ENCODE results near the gene NAIF1.

Gene NAIF1

DNA sequence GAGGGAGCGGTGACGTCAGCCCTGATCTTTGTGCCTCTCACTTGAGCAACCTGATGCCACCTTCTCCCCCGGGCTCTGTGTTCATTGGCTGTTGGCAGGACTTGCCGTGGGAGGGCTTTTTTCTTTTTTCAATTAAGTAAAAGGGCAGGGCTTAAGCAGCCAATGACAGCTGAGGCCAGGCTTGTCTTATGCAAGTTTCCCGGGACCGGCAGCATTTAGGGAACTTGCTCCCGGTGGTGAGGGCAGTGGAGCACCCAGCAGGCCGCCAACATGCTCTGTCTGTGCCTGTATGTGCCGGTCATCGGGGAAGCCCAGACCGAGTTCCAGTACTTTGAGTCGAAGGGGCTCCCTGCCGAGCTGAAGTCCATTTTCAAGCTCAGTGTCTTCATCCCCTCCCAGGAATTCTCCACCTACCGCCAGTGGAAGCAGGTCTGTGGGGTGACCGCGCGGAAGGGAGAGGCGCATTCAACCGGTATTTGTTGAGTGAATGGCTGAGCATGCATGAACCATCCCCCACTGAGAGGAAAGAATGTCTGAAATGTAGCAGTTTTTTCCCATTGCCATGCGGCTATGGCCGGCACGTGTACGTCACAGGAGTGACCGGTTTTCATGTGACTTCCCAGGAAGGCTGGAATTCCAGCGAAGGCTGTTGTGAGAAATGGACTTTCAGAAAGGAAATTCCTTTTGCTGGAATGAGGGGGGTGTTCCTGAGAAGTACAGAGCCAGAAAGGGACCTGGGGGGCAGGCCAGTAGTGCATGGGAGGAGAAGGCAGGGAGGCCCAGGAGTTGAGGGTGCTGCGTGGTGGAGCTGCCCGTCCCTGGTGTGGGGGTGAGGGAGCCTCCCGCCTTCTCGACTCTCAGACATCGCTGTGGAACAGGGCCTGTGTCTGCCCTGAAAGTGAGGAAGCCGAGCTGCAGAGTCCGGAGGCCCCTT, 31.4 kb upstream of the NAIF1 start:
- no peak overlapping the region for H2AFZ ChIP-seq (ENCODE audit: low read length)
- H3K36me3 ChIP-seq (ENCODE audit: insufficient read depth, low read length), result peaks cover 16% of the 10 kb centered on the region; the same call in 1 of the 2 replicates
- H3K4me2 ChIP-seq (ENCODE audit: low read length), result no peak overlapping the region
- H3K9ac ChIP-seq (ENCODE audit: low read length), result no peak overlapping the region
- no peaks in the 10 kb centered on the region for H4K20me1 ChIP-seq (ENCODE audit: insufficient read depth, low read length)
- H3K79me2 ChIP-seq (ENCODE audit: insufficient read depth, low read length), result peaks cover 6% of the 10 kb centered on the region; the same call in 1 of the 2 replicates
- H3K4me1 ChIP-seq (ENCODE audit: insufficient read depth, low read length, severe bottlenecking), result peaks cover 29% of the 10 kb centered on the region
- H3K27ac ChIP-seq (ENCODE audit: low read depth, low read length, poor library complexity, severe bottlenecking), result no peak overlapping the region
- no peaks in the 10 kb centered on the region for H3K9me3 ChIP-seq (ENCODE audit: low read length)
- H3K4me3 ChIP-seq (ENCODE audit: low read depth, low read length, poor library complexity, severe bottlenecking), result no peak overlapping the region
- no peak for TF ChIP-seq CTCF (IDR thresholded peaks at IDR 0.05; ENCODE audit: low read length)
- no peak for TF ChIP-seq EZH2 (IDR thresholded peaks at IDR 0.05; ENCODE audit: borderline replicate concordance, low read length)
- no peaks in the 10 kb centered on the region for H3K9me2 ChIP-seq (ENCODE audit: low read depth, low read length)
- no peaks in the 10 kb centered on the region for H3F3A ChIP-seq (ENCODE audit: insufficient read depth, low read length)
- H3K27me3 ChIP-seq (ENCODE audit: insufficient read depth, low read length), result no peaks in the 10 kb centered on the region

DNA sequence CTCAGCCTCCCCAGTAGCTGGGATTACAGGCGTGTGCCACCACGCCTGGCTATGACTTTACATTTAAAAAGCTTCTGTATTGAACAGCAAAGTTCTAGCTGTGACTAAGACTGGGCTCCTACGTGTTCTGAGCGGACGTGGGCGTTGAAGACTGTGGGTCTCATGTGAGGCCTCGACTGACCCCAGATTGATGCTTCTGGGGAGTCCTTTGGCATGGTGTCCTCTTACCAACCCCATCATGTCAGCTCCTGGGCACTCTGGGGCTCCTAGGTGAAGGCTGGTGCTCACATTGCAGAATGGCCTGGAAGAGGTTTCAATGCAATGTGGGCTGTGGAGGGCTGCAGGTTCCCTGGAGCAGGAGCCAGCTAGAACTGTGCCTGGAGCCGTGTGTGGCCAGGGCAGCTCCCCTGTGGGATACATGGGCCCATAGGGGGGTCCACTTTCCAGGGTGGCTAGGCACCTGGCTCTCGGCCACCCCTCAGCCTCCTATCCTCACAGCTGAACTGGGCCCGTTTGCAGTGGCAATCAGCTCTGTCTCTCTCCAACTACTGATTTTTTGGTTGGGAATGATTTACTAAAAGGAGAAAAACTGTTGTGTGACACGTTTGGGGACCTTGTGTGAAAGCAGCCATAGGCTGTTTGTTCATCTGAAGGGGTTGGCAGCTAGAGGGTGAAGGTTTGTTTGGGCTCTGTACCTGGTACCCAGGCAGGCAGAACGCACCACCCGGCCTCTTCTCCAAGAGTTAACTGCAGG, 30.6 kb upstream of the NAIF1 start:
- Histone ChIP-seq H3K79me2 (ENCODE audit: insufficient read depth, low read length) (peaks cover 6% of the 10 kb centered on the region; the same call in 1 of the 2 replicates), H3K27me3 (ENCODE audit: insufficient read depth, low read length) (no peaks in the 10 kb centered on the region), H4K20me1 (ENCODE audit: insufficient read depth, low read length) (no peaks in the 10 kb centered on the region), H3K9me2 (ENCODE audit: low read depth, low read length) (no peaks in the 10 kb centered on the region), H2AFZ (ENCODE audit: low read length) (no peak overlapping the region), H3K4me1 (ENCODE audit: insufficient read depth, low read length, severe bottlenecking) (peaks cover 29% of the 10 kb centered on the region), H3K4me3 (ENCODE audit: low read depth, low read length, poor library complexity, severe bottlenecking) (no peak overlapping the region), H3K4me2 (ENCODE audit: low read length) (no peak overlapping the region), H3K9me3 (ENCODE audit: low read length) (no peaks in the 10 kb centered on the region), H3K27ac (ENCODE audit: low read depth, low read length, poor library complexity, severe bottlenecking) (no peak overlapping the region), H3K9ac (ENCODE audit: low read length) (no peak overlapping the region), H3K36me3 (ENCODE audit: insufficient read depth, low read length) (peaks cover 14% of the 10 kb centered on the region; the same call in 1 of the 2 replicates), H3F3A (ENCODE audit: insufficient read depth, low read length) (no peaks in the 10 kb centered on the region)
- TF ChIP-seq CTCF (IDR thresholded peaks at IDR 0.05; ENCODE audit: low read length) (no peak), EZH2 (IDR thresholded peaks at IDR 0.05; ENCODE audit: borderline replicate concordance, low read length) (no peak)

GRCh38 chr9:128096616-128097536, 29.8 kb upstream of the NAIF1 start:
- H3K4me2 ChIP-seq (ENCODE audit: low read length), result no peak overlapping the region
- TF ChIP-seq CTCF (IDR thresholded peaks at IDR 0.05; ENCODE audit: low read length), result no peak
- no peak for TF ChIP-seq EZH2 (IDR thresholded peaks at IDR 0.05; ENCODE audit: borderline replicate concordance, low read length)
- H3K9me3 ChIP-seq (ENCODE audit: low read length), result no peaks in the 10 kb centered on the region
- H3K79me2 ChIP-seq (ENCODE audit: insufficient read depth, low read length), result peaks cover 6% of the 10 kb centered on the region; the same call in 1 of the 2 replicates
- H3F3A ChIP-seq (ENCODE audit: insufficient read depth, low read length), result no peaks in the 10 kb centered on the region
- no peak overlapping the region for H2AFZ ChIP-seq (ENCODE audit: low read length)
- no peaks in the 10 kb centered on the region for H4K20me1 ChIP-seq (ENCODE audit: insufficient read depth, low read length)
- H3K4me3 ChIP-seq (ENCODE audit: low read depth, low read length, poor library complexity, severe bottlenecking), result no peak overlapping the region
- no peak overlapping the region for H3K27ac ChIP-seq (ENCODE audit: low read depth, low read length, poor library complexity, severe bottlenecking)
- peaks cover 34% of the 10 kb centered on the region for H3K4me1 ChIP-seq (ENCODE audit: insufficient read depth, low read length, severe bottlenecking)
- H3K9ac ChIP-seq (ENCODE audit: low read length), result no peak overlapping the region
- no peaks in the 10 kb centered on the region for H3K9me2 ChIP-seq (ENCODE audit: low read depth, low read length)
- peaks cover 6% of the 10 kb centered on the region; the same call in 1 of the 2 replicates for H3K36me3 ChIP-seq (ENCODE audit: insufficient read depth, low read length)
- H3K27me3 ChIP-seq (ENCODE audit: insufficient read depth, low read length), result no peaks in the 10 kb centered on the region
